ENCODE measurements around the gene TPRX1. TPM values are rescaled to one million over a fixed set of nuclear protein-coding genes. Genes with fewer than 3 reads are reported as not detected.

TPRX1 gene
- total RNA-seq, 1 experiment from 2014 or later = not detected

GRCh38 chr19:47754206-47755064, 49.9 kb downstream of the TPRX1 start:
- H3K36me3 ChIP-seq (ENCODE audit: insufficient read depth, low read length, poor library complexity, severe bottlenecking) = peaks cover 77% of the 10 kb centered on the region
- CTCF ChIA-PET = no interaction called here
- intact Hi-C loops (cut with micrococcal nuclease; ENCODE audit: unreplicated experiment) = no loop called here
- DNase-seq (ENCODE audit: low spot score) = no peak
- BruUV-seq (replicated peaks) = no TSS peak
- H3K4me1 ChIP-seq (ENCODE audit: insufficient read depth, low read length, poor library complexity, severe bottlenecking) = no peaks in the 10 kb centered on the region
- POLR2A ChIA-PET (ENCODE audit: low non-redundant PET) = no interaction called here
- TF ChIP-seq, protein P1, sequence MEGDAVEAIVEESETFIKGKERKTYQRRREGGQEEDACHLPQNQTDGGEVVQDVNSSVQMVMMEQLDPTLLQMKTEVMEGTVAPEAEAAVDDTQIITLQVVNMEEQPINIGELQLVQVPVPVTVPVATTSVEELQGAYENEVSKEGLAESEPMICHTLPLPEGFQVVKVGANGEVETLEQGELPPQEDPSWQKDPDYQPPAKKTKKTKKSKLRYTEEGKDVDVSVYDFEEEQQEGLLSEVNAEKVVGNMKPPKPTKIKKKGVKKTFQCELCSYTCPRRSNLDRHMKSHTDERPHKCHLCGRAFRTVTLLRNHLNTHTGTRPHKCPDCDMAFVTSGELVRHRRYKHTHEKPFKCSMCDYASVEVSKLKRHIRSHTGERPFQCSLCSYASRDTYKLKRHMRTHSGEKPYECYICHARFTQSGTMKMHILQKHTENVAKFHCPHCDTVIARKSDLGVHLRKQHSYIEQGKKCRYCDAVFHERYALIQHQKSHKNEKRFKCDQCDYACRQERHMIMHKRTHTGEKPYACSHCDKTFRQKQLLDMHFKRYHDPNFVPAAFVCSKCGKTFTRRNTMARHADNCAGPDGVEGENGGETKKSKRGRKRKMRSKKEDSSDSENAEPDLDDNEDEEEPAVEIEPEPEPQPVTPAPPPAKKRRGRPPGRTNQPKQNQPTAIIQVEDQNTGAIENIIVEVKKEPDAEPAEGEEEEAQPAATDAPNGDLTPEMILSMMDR (conservative IDR thresholded peaks at IDR 0.05; ENCODE audit: low read depth, low read length) = no peak
- TF ChIP-seq EZH2 (IDR thresholded peaks at IDR 0.05; ENCODE audit: borderline replicate concordance, low read depth, low read length, poor library complexity, severe bottlenecking) = no peak
- H3K27me3 ChIP-seq (replicated peaks; ENCODE audit: insufficient read depth, low read depth, low read length, poor library complexity) = no peaks in the 10 kb centered on the region
- H3K27ac ChIP-seq (ENCODE audit: low read depth, low read length, poor library complexity, severe bottlenecking) = no peak overlapping the region
- no peaks in the 10 kb centered on the region for H3K9me3 ChIP-seq (ENCODE audit: low read depth, low read length, poor library complexity, severe bottlenecking)
- no peak overlapping the region for H3K4me3 ChIP-seq (ENCODE audit: low read depth, low read length, poor library complexity, severe bottlenecking)

GRCh38 chr19:47752440-47753211, 51.7 kb downstream of the TPRX1 start:
- Histone ChIP-seq H3K4me1 (ENCODE audit: insufficient read depth, low read length, poor library complexity, severe bottlenecking) (no peaks in the 10 kb centered on the region), H3K27me3 (replicated peaks; ENCODE audit: insufficient read depth, low read depth, low read length, poor library complexity) (no peaks in the 10 kb centered on the region), H3K4me3 (ENCODE audit: low read depth, low read length, poor library complexity, severe bottlenecking) (no peak overlapping the region), H3K36me3 (ENCODE audit: insufficient read depth, low read length, poor library complexity, severe bottlenecking) (peaks cover 84% of the 10 kb centered on the region), H3K9me3 (ENCODE audit: low read depth, low read length, poor library complexity, severe bottlenecking) (no peaks in the 10 kb centered on the region), H3K27ac (ENCODE audit: low read depth, low read length, poor library complexity, severe bottlenecking) (no peak overlapping the region)
- intact Hi-C loops (cut with micrococcal nuclease; ENCODE audit: unreplicated experiment) = no loop called here
- ChIA-PET CTCF (no interaction called here), POLR2A (ENCODE audit: low non-redundant PET) (no interaction called here)
- no peak for DNase-seq (ENCODE audit: low spot score)
- no TSS peak for BruUV-seq (replicated peaks)
- TF ChIP-seq EZH2 (IDR thresholded peaks at IDR 0.05; ENCODE audit: borderline replicate concordance, low read depth, low read length, poor library complexity, severe bottlenecking) = no peak
- TF ChIP-seq, protein P1 (conservative IDR thresholded peaks at IDR 0.05; ENCODE audit: low read depth, low read length) = no peak

Other genes starting within 250 kb of the TPRX1 start
- gene ZNF541, start 231.4 kb downstream of the TPRX1 start, total RNA-seq (2021) = not detected in 2 replicates
- gene BICRA, start 195.4 kb downstream of the TPRX1 start, total RNA-seq (2021) = 23.1 and 24.3 TPM in 2 replicates
- 2.9 and 3.0 TPM in 2 replicates for gene EHD2, start 91.1 kb downstream of the TPRX1 start, total RNA-seq (2021)
- 146 and 172 TPM in 2 replicates for gene NOP53, start 59.0 kb downstream of the TPRX1 start, total RNA-seq (2021)
- gene SELENOW, start 25.8 kb downstream of the TPRX1 start, total RNA-seq (2021) = 107 and 121 TPM in 2 replicates
- not detected in 2 replicates for gene CRX, start 17.4 kb upstream of the TPRX1 start, total RNA-seq (2021)
- not detected in 2 replicates for gene TPRX2, start 54.7 kb upstream of the TPRX1 start, total RNA-seq (2021)
- gene SULT2A1, start 81.8 kb upstream of the TPRX1 start, total RNA-seq (2021) = not detected in 2 replicates
- not detected in 2 replicates for gene BSPH1, start 187.6 kb upstream of the TPRX1 start, total RNA-seq (2021)
- gene ELSPBP1, start 190.1 kb upstream of the TPRX1 start, total RNA-seq (2021) = 0.47 and 1.0 TPM in 2 replicates
- gene CABP5, start 239.5 kb upstream of the TPRX1 start, total RNA-seq (2021) = not detected in 2 replicates

All from A673 (cell line).